Right renal cortex interstitium (tissue), 3 donors: Measurements from ENCODE around the gene NHLRC3. TPM values are rescaled to one million over a fixed set of nuclear protein-coding genes. Genes with fewer than 3 reads are reported as not detected.
"Not testable (repeated sequence)": the region's sequence is repeated elsewhere in the genome, so short reads cannot be mapped to it uniquely, and the experiment has no call there.

Experiments used
- DNase-seq, 3 donors: peaks; one replicate each; pipeline ENCODE4 v3.0.0-alpha.2; 2013; ENCODE audit warnings: low read depth in 3 of 3, low spot score in 2 of 3
- polyA plus RNA-seq, 3 donors: library from polyadenylated mRNA; unstranded; fragments of 120-200 nt; gene quantifications; one replicate each; pipeline ENCODE4 v1.2.1, GENCODE V29; 2013; ENCODE audit not compliant: insufficient read length in 3 of 3

The NHLRC3 gene
- polyA plus RNA-seq: 10 to 100 TPM; 35.5 to 40.3 (median 36.1) TPM

GRCh38 chr13:39037880-39038568 is at the start of gene NHLRC3, which contains the start of gene PROSER1:
Gene NHLRC3 (plus strand): TSS chr13:39038456. CDS start chr13:39038640, 184 bp downstream.
Gene PROSER1 (minus strand): TSS chr13:39038089. CDS start chr13:39037242, 847 bp downstream.
- DNase-seq: peak; percentile 92 to 96 (median 93)

GRCh38 chr13:38990693-38991092 is 47.6 kb upstream of the NHLRC3 start, which contains the start of gene STOML3:
Gene STOML3 (minus strand): TSS chr13:38990831. CDS start chr13:38990721, 110 bp downstream.
- no peak for DNase-seq

GRCh38 chr13:38993381-38993780 is 44.9 kb upstream of the NHLRC3 start:
- no peak for DNase-seq

GRCh38 chr13:38998739-38999138 is 39.5 kb upstream of the NHLRC3 start:
- no peak for DNase-seq

GRCh38 chr13:39006371-39007111 is 31.7 kb upstream of the NHLRC3 start:
- DNase-seq: not testable (repeated sequence)

GRCh38 chr13:39012608-39013007 is 25.6 kb upstream of the NHLRC3 start:
- no peak for DNase-seq

GRCh38 chr13:39013462-39013861 is 24.8 kb upstream of the NHLRC3 start:
- no peak for DNase-seq

GRCh38 chr13:39016087-39016486 is 22.2 kb upstream of the NHLRC3 start:
- DNase-seq: no peak

- DNase-seq: no peak
Observed at GRCh38 chr13:39016787-39017186, 21.5 kb upstream of the NHLRC3 start.

- DNase-seq: no peak
Observed at GRCh38 chr13:39020853-39021462, 17.3 kb upstream of the NHLRC3 start.

- DNase-seq: no peak
Observed at GRCh38 chr13:39023316-39023715, 14.9 kb upstream of the NHLRC3 start.

- DNase-seq: no peak
Observed at GRCh38 chr13:39023761-39024160, 14.5 kb upstream of the NHLRC3 start.

GRCh38 chr13:39025433-39025839 is 12.8 kb upstream of the NHLRC3 start:
- no peak for DNase-seq

- no peak for DNase-seq
Observed at GRCh38 chr13:39032150-39032549, 6.1 kb upstream of the NHLRC3 start.

GRCh38 chr13:39034085-39034484 is 4.2 kb upstream of the NHLRC3 start:
- no peak for DNase-seq

- DNase-seq: no peak
Observed at GRCh38 chr13:39035204-39035603, 3.1 kb upstream of the NHLRC3 start.

- no peak for DNase-seq
Observed at GRCh38 chr13:39035799-39036198, 2.5 kb upstream of the NHLRC3 start.

- DNase-seq: peak in 2 of 3 donors; percentile 18
Observed at GRCh38 chr13:39036212-39036611, 2.0 kb upstream of the NHLRC3 start.

GRCh38 chr13:39037410-39037879 is 811 bp upstream of the NHLRC3 start:
- DNase-seq: no peak

- no peak for DNase-seq
Observed at GRCh38 chr13:39038569-39039030, 344 bp downstream of the NHLRC3 start.

GRCh38 chr13:39039041-39039440 is 785 bp downstream of the NHLRC3 start:
- no peak for DNase-seq
